ENCODE measurements around the gene DACH1. TPM values are rescaled to one million over a fixed set of nuclear protein-coding genes. Genes with fewer than 3 reads are reported as not detected.

Gene DACH1
- total RNA-seq, 1 experiment from 2014 or later: 0.14 TPM

GRCh38 chr13:71395053-71395452 lies 472.0 kb downstream of the DACH1 start:
- intact Hi-C loops (cut with micrococcal nuclease; ENCODE audit: unreplicated experiment): no loop called here
- CTCF ChIA-PET: no interaction called here
- no peak for DNase-seq
- Mint-ChIP-seq H3K4me1 (ENCODE audit: low read depth, unreplicated experiment) (no peaks in the 10 kb centered on the region), H3K27ac (ENCODE audit: unreplicated experiment) (no peak overlapping the region), H3K36me3 (ENCODE audit: insufficient read depth, unreplicated experiment) (no peaks in the 10 kb centered on the region), H3K27me3 (ENCODE audit: unreplicated experiment) (no peaks in the 10 kb centered on the region), H3K4me3 (ENCODE audit: low read depth, unreplicated experiment) (no peak overlapping the region), H3K9me3 (ENCODE audit: low read depth, unreplicated experiment) (no peaks in the 10 kb centered on the region)
- TF ChIP-seq CTCF (IDR thresholded peaks at IDR 0.05; ENCODE audit: unreplicated experiment): no peak
- BruUV-seq (replicated peaks): no TSS peak

- H3K9me3 Mint-ChIP-seq (ENCODE audit: low read depth, unreplicated experiment): no peaks in the 10 kb centered on the region
Measured at GRCh38 chr13:71394176-71394575, 472.8 kb downstream of the DACH1 start.

More at GRCh38 chr13:71394176-71394575, 472.8 kb downstream of the DACH1 start:
- H3K4me3 Mint-ChIP-seq (ENCODE audit: low read depth, unreplicated experiment): no peak overlapping the region
- intact Hi-C loops (cut with micrococcal nuclease; ENCODE audit: unreplicated experiment): no loop called here
- BruUV-seq (replicated peaks): no TSS peak
- no peak overlapping the region for H3K27ac Mint-ChIP-seq (ENCODE audit: unreplicated experiment)
- no peak for TF ChIP-seq CTCF (IDR thresholded peaks at IDR 0.05; ENCODE audit: unreplicated experiment)
- no peak for DNase-seq
- H3K4me1 Mint-ChIP-seq (ENCODE audit: low read depth, unreplicated experiment): no peaks in the 10 kb centered on the region
- no peaks in the 10 kb centered on the region for H3K36me3 Mint-ChIP-seq (ENCODE audit: insufficient read depth, unreplicated experiment)
- CTCF ChIA-PET: no interaction called here
- no peaks in the 10 kb centered on the region for H3K27me3 Mint-ChIP-seq (ENCODE audit: unreplicated experiment)

Data from Calu3 (cell line).